ENCODE results near the gene ADAMTS16. TPM values are rescaled to one million over a fixed set of nuclear protein-coding genes. Genes with fewer than 3 reads are reported as not detected.

The ADAMTS16 gene
- total RNA-seq, 2 experiments from 2014 or later = not detected

DNA sequence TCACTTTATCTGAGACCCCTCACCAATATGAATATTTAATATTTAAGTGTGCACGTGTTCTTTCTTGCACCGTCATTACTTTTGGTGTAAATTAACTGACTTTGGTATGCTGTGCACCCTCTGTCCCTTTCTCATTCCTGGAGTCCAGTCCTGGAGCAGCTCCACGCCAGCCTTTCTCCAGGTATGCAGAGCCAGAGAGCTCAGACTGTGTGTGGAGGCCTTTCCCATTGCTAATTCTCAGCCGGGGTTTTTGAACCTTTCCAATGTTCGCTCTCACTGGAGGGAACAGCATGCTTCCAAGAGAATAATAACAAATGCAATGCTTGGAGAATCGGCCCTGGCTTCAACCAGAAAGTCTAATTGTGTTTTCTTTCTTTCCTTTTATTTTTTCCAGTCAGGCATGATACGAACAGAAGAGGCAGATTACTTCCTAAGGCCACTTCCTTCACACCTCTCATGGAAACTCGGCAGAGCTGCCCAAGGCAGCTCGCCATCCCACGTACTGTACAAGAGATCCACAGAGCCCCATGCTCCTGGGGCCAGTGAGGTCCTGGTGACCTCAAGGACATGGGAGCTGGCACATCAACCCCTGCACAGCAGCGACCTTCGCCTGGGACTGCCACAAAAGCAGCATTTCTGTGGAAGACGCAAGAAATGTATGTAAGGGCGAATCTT is 41.7 kb downstream of the ADAMTS16 start:
- CTCF ChIA-PET = no interaction called here
- no peaks in the 10 kb centered on the region for H3K9me3 Mint-ChIP-seq

DNA sequence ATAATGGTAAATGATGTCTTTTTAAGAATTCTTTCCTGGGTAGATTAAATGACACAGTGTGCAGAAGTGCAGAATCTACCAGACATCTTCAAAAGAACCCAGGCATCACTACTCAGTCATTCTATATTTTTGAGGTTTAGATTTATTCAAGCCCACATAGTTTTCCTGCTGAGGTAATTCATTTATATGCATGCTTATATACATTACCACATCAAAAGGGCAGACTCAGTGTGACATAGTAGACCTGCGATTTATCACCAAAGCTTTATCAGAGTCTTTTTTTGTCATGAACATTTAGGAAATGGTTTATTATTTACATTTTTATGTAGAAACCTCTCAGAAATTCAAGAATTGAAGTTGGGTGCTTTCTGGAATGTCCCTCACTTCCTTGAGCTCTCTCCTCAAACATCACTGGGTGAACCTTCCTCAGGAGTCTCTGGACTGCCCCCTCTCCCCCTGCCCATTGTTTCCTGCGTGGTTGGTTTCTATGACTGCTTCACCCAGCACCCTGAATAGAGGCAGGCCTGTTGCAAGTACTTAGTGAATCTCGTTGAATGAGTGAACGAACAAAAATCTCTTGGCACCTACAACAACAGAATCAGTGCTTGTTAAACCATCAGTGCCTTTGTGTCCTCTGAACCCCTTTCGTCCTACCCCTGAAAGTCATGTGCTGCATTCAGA is 42.5 kb downstream of the ADAMTS16 start:
- H3K4me1 Mint-ChIP-seq = no peaks in the 10 kb centered on the region
- CTCF ChIA-PET = no interaction called here
- no peak overlapping the region for H3K4me3 Mint-ChIP-seq
- H3K9me3 Mint-ChIP-seq = no peaks in the 10 kb centered on the region
- POLR2A ChIA-PET = no interaction called here
- H3K27me3 Mint-ChIP-seq = peaks cover 14% of the 10 kb centered on the region
- no peaks in the 10 kb centered on the region for H3K36me3 Mint-ChIP-seq (ENCODE audit: low read depth)
- H3K27ac Mint-ChIP-seq = no peak overlapping the region
- DNase-seq = no peak

More for the DNA sequence above, 41.7 kb downstream of the ADAMTS16 start:
- POLR2A ChIA-PET = no interaction called here
- H3K4me1 Mint-ChIP-seq = no peaks in the 10 kb centered on the region
- peaks cover 14% of the 10 kb centered on the region for H3K27me3 Mint-ChIP-seq
- DNase-seq = no peak
- H3K36me3 Mint-ChIP-seq (ENCODE audit: low read depth) = no peaks in the 10 kb centered on the region
- H3K27ac Mint-ChIP-seq = no peak overlapping the region
- no peak overlapping the region for H3K4me3 Mint-ChIP-seq

DNA sequence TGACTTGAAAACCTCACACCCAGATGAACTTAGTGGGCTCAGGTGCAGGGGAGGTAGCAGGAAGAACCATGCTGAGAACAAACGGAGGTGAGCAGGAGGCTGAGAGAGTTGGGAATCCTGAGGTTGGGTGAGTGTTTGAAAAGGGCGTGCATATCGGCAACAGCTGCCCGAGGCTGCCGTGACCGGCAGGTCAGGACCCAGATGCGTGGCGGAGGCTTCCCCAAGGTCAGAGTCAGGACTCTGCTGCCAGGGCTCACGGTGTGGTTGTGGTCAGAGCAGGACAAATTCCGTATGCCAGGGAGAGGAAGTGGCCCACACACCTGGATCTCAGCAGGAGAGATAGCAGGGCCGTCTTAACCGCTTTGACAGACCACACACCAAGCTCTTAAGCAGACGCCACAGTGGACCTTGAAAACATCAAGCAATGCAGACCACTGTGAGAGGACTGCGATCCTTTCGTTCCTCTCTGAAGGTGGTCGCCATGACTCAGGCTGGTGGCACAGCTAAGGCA is 43.1 kb downstream of the ADAMTS16 start:
- Mint-ChIP-seq H3K36me3 (ENCODE audit: low read depth) (no peaks in the 10 kb centered on the region), H3K4me3 (no peak overlapping the region), H3K9me3 (no peaks in the 10 kb centered on the region), H3K27ac (no peak overlapping the region), H3K27me3 (peaks cover 14% of the 10 kb centered on the region), H3K4me1 (no peaks in the 10 kb centered on the region)
- POLR2A ChIA-PET = no interaction called here
- DNase-seq = no peak
- CTCF ChIA-PET = no interaction called here

DNA sequence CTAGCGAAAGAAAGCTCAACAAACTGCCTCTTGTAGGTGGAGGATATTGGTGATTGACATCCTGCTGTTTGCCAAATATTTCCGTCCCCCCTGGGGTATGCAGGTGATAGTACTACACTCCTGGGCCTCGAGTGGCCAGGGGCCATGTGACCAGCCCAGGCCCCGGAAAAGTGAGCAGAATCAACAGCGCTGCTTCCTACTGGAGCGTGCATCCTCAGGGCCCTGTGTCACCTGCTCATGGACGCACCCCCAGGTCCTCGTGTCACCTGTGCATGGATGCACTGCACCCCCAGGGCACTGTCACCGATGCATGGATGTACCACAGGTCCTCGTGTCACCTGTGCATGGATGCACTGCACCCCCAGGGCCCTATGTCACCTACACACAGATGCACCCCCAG is 43.8 kb downstream of the ADAMTS16 start:
- ChIA-PET CTCF (no interaction called here), POLR2A (no interaction called here)
- H3K4me3 Mint-ChIP-seq = no peak overlapping the region
- H3K36me3 Mint-ChIP-seq (ENCODE audit: low read depth) = no peaks in the 10 kb centered on the region
- H3K9me3 Mint-ChIP-seq = no peaks in the 10 kb centered on the region
- H3K27ac Mint-ChIP-seq = no peak overlapping the region
- no peaks in the 10 kb centered on the region for H3K4me1 Mint-ChIP-seq
- H3K27me3 Mint-ChIP-seq = peaks cover 14% of the 10 kb centered on the region
- DNase-seq = no peak

DNA sequence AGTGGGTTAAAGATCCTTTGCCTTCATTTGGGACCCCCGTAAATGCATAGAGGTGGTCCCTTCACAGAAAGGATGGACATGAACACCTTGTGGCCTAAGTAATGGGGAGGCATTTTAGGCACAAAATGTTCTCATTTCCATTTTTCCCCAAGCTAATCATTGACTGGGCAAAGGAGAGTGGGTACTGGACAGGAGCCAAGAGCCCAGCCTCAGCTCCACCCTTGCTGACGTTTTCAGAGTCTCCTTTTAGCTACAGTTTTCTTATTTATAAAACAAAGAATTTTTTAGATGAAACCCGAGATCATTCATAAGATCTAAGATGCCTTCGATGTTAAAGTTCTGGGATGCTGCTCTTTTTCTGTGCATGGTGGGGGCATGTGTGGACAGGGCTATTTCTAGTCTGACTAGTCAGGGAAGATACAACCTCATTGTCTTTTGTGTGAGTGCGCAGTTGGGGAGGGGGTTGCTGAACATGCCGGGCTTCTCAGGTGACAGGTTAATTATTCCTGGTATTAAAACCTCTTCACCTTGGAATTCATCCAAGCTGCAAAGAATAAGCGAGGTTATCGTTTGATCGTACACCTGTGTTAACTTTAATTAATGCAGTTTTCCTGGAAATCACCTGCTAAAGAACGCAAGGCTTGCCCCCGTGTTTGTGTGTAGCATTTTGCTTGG is 48.4 kb downstream of the ADAMTS16 start:
- no peaks in the 10 kb centered on the region for H3K9me3 Mint-ChIP-seq
- H3K36me3 Mint-ChIP-seq (ENCODE audit: low read depth) = no peaks in the 10 kb centered on the region
- no peak overlapping the region for H3K27ac Mint-ChIP-seq
- peaks cover 2% of the 10 kb centered on the region for H3K27me3 Mint-ChIP-seq
- ChIA-PET CTCF (no interaction called here), POLR2A (no interaction called here)
- no peaks in the 10 kb centered on the region for H3K4me1 Mint-ChIP-seq
- H3K4me3 Mint-ChIP-seq = no peak overlapping the region
- DNase-seq = no peak

DNA sequence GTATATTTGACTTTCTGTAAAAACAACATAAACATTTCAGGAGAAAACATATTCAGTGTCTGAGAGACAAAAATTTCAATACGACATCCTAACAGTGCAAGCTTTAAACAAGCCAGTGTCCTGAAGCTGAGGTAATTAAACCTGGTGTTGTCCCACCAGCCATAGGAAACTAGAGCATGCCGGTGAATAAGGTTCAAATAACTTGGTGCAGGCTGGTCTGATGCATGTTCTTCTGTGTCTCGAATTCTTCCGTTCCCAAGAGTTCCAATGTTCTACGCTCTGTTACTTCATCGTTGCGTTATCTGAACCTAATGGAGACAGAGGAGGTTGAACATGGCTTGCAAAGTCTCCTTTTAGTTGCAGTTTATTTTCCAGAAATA is 48.9 kb downstream of the ADAMTS16 start:
- no peaks in the 10 kb centered on the region for H3K4me1 Mint-ChIP-seq
- POLR2A ChIA-PET = no interaction called here
- no peaks in the 10 kb centered on the region for H3K36me3 Mint-ChIP-seq (ENCODE audit: low read depth)
- no peaks in the 10 kb centered on the region for H3K9me3 Mint-ChIP-seq
- H3K27ac Mint-ChIP-seq = no peak overlapping the region
- DNase-seq = no peak
- H3K27me3 Mint-ChIP-seq = no peaks in the 10 kb centered on the region
- CTCF ChIA-PET = no interaction called here
- H3K4me3 Mint-ChIP-seq = no peak overlapping the region

DNA sequence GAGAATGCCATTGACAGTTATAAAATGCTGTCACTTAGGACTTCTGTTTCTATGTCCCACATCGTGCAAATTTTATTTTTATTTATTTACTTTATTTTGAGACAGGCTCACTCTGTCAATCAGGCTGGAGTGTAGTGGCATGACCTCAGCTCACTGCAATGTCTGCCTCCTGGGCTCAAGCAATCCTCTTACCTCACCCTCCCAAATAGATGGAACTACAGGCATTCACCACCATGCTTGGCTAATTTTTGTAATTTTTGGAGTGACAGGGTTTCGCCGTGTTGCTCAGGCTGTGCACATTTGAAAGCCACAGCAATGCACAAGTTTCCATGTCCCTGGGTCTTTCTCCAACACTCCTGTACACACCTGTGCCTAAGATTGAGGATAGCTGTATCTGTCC is 51.8 kb downstream of the ADAMTS16 start:
- Mint-ChIP-seq H3K27ac (no peak overlapping the region), H3K4me3 (no peak overlapping the region), H3K36me3 (ENCODE audit: low read depth) (no peaks in the 10 kb centered on the region), H3K9me3 (no peaks in the 10 kb centered on the region), H3K4me1 (no peaks in the 10 kb centered on the region), H3K27me3 (no peaks in the 10 kb centered on the region)
- no peak for DNase-seq
- ChIA-PET CTCF (no interaction called here), POLR2A (no interaction called here)

DNA sequence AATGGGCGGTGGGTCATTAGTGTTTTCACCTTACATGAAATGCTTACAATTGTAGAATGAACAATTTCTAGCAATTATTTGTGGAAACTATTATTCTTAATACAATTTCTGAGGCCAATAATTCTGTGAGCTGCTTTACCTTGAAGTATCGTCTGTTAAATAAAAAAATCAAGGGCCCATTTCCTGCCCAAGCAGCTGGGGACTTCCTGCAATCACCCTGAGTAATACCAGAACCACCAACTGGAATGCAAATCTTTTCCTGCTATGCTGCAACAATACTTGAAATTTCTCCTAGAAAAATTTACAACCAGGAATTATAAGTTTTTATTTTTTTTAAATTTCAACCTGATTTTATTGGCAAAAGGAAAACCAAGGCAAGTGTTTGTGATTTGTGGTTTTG is 52.6 kb downstream of the ADAMTS16 start:
- H3K36me3 Mint-ChIP-seq (ENCODE audit: low read depth) = no peaks in the 10 kb centered on the region
- DNase-seq = no peak
- no peak overlapping the region for H3K27ac Mint-ChIP-seq
- H3K4me3 Mint-ChIP-seq = no peak overlapping the region
- POLR2A ChIA-PET = no interaction called here
- CTCF ChIA-PET = no interaction called here
- H3K4me1 Mint-ChIP-seq = no peaks in the 10 kb centered on the region
- no peaks in the 10 kb centered on the region for H3K9me3 Mint-ChIP-seq
- H3K27me3 Mint-ChIP-seq = no peaks in the 10 kb centered on the region

DNA sequence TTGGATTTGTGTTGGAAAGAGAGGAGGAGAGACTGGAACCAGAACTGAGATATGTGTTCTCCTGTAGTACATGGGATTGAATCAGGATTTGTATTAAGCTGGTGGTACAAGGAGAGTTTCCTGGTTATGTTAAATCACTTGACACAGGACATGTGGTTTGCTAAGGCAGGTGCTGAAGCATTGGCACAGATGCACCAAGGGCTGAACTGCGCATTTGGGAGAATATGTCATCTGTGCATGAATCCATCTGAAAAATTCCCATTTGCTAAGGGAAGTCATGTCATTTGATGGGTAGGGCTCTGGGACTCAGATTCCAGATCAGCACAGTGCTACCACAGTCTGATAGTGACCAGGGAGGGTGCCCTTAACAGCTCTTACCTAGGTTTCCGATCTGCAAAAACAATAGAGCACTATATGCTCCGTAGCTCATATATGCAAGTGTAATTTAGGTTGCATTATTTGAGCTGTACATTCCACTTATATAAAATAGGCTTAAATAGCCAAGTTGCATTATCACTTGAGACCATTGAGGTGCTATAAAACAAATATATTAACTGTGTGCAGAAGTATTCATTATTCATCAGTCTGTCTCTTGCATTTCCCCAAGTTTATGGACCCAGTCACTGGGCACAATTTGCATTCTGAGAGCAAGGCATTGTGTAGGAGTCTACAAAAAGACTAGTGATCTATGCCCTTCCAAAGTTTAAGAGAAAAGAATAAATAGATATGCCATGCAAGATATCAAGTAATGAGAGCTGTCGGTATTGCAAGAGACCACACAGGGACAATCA is 55.2 kb downstream of the ADAMTS16 start:
- POLR2A ChIA-PET = no interaction called here
- DNase-seq = no peak
- Mint-ChIP-seq H3K4me1 (no peaks in the 10 kb centered on the region), H3K9me3 (no peaks in the 10 kb centered on the region), H3K27me3 (no peaks in the 10 kb centered on the region), H3K4me3 (no peak overlapping the region), H3K27ac (no peak overlapping the region), H3K36me3 (ENCODE audit: low read depth) (no peaks in the 10 kb centered on the region)
- CTCF ChIA-PET = no interaction called here

DNA sequence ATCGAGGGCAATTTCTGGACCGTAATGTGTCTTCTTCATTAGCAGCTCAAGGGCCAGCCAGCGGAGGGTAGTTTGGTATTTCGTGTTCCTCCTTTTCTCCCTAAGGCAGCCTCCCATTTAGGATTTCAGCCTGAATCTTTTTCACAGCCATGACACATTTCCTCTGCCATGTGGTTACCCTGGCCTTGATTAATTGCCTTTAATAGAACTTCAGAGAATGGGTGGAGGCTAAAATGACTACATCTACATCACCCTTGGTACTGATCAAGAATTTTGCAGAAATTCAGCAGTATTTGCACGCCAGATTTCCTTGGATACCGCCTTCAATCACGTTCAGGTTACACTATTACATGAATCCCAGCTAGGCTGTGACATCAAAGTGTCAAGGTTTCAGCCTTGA is 58.0 kb downstream of the ADAMTS16 start:
- no peaks in the 10 kb centered on the region for H3K27me3 Mint-ChIP-seq
- CTCF ChIA-PET = no interaction called here
- DNase-seq = no peak
- H3K4me1 Mint-ChIP-seq = no peaks in the 10 kb centered on the region
- H3K36me3 Mint-ChIP-seq (ENCODE audit: low read depth) = no peaks in the 10 kb centered on the region
- POLR2A ChIA-PET = no interaction called here
- no peak overlapping the region for H3K4me3 Mint-ChIP-seq
- no peak overlapping the region for H3K27ac Mint-ChIP-seq
- H3K9me3 Mint-ChIP-seq = no peaks in the 10 kb centered on the region

DNA sequence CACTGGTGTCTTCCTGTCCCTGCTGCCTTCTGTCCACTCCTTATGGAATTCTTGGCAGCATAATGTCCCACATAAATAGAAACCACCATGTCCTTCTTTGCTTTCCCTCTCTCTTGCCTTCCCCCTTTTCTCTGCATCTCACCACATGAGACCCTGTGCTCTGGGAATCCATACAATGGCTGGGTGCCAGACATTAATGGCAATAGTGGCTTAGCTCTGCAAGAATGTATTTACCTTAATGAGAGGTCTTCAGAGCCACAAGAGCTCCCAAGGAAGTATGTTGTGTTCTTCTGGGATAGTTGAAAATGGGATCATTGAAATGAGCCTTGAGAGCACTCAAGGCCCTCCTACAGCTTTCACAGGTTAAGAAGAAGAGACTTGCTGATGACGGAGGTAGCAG is 58.7 kb downstream of the ADAMTS16 start:
- CTCF ChIA-PET = no interaction called here
- Mint-ChIP-seq H3K27me3 (no peaks in the 10 kb centered on the region), H3K36me3 (ENCODE audit: low read depth) (no peaks in the 10 kb centered on the region), H3K9me3 (no peaks in the 10 kb centered on the region), H3K27ac (no peak overlapping the region), H3K4me1 (no peaks in the 10 kb centered on the region), H3K4me3 (no peak overlapping the region)
- POLR2A ChIA-PET = no interaction called here
- DNase-seq = no peak

DNA sequence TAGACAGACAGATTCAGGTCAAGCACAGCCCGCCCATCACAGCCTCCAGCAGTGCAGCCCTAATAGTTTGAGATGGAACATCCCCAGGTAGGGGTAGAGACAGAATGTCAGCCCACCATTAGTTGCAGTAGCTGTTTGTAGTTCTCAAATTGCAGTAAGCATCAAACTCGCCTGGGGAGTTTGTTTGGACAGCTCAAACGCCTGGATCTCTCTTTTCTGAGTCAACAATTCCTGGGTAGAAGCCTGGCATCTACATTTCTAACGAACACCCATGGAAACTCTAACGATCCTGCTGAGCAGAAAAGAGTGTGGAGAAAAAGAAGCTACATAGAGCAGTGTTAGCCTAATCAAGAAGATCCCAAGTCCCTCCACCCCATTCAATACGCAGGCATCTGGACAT is 59.4 kb downstream of the ADAMTS16 start:
- ChIA-PET POLR2A (no interaction called here), CTCF (no interaction called here)
- Mint-ChIP-seq H3K4me1 (no peaks in the 10 kb centered on the region), H3K27ac (no peak overlapping the region), H3K36me3 (ENCODE audit: low read depth) (no peaks in the 10 kb centered on the region), H3K9me3 (no peaks in the 10 kb centered on the region), H3K4me3 (no peak overlapping the region), H3K27me3 (no peaks in the 10 kb centered on the region)
- no peak for DNase-seq

DNA sequence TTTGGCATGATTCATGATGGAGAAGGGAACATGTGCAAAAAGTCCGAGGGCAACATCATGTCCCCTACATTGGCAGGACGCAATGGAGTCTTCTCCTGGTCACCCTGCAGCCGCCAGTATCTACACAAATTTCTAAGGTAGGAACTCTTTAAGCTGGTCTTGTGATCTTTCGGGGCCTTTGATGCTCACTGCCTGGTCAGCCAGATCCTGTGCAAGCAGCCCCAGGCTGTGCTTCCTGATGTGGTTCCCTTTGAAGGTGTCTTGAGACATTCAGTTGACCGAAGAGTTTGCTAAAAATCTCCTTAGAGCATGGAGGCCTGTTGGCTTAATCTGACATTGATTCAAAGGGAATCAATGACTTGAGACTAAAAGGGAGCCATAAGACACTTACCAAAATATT is 60.0 kb downstream of the ADAMTS16 start:
- ChIA-PET CTCF (no interaction called here), POLR2A (no interaction called here)
- Mint-ChIP-seq H3K36me3 (ENCODE audit: low read depth) (no peaks in the 10 kb centered on the region), H3K27me3 (no peaks in the 10 kb centered on the region), H3K4me1 (no peaks in the 10 kb centered on the region), H3K9me3 (no peaks in the 10 kb centered on the region), H3K27ac (no peak overlapping the region), H3K4me3 (no peak overlapping the region)
- DNase-seq = no peak
